Limb (tissue), 2 donors: Measurements from ENCODE around the gene CCNF.

Source experiments
- DNase-seq, 2 donors: peaks; one replicate each; pipeline ENCODE4 v3.0.0-alpha.2; 2016; ENCODE audit errors: extremely low spot score in 2 of 2

Gene CCNF

GRCh38 chr16:2456551-2457153, 27.4 kb downstream of the CCNF start:
- no peak for DNase-seq

GRCh38 chr16:2457267-2457666, 28.0 kb downstream of the CCNF start:
- no peak for DNase-seq

- no peak for DNase-seq
Observed at GRCh38 chr16:2457946-2458345, 28.7 kb downstream of the CCNF start.

- DNase-seq = peak in 1 of 2 donors; percentile 49
Observed at GRCh38 chr16:2458887-2459646, 29.8 kb downstream of the CCNF start.

GRCh38 chr16:2459647-2460390, 30.6 kb downstream of the CCNF start, which contains the start of gene TEDC2:
Gene TEDC2, plus strand, starts transcription at chr16:2460109. Its CDS starts 36 bp downstream, at chr16:2460145.
- peak; percentile 96 for DNase-seq

- no peak for DNase-seq
Observed at GRCh38 chr16:2460391-2460713, 31.1 kb downstream of the CCNF start.

- no peak for DNase-seq
Observed at GRCh38 chr16:2460916-2461315, 31.7 kb downstream of the CCNF start.

- no peak for DNase-seq
Observed at GRCh38 chr16:2462031-2462866, 33.0 kb downstream of the CCNF start.

- no peak for DNase-seq
Observed at GRCh38 chr16:2464333-2464732, 35.1 kb downstream of the CCNF start.

- DNase-seq = no peak
Observed at GRCh38 chr16:2465653-2466415, 36.6 kb downstream of the CCNF start.

GRCh38 chr16:2466667-2467527, 37.6 kb downstream of the CCNF start:
- no peak for DNase-seq

- peak; percentile 72 to 88 for DNase-seq
Observed at GRCh38 chr16:2467528-2468232, 38.4 kb downstream of the CCNF start.

- peak in 1 of 2 donors; percentile 63 for DNase-seq
Observed at GRCh38 chr16:2468233-2468724, 39.0 kb downstream of the CCNF start.

GRCh38 chr16:2468725-2469398, 39.6 kb downstream of the CCNF start:
- peak in 1 of 2 donors; percentile 67 for DNase-seq

- DNase-seq = no peak
Observed at GRCh38 chr16:2469399-2470233, 40.4 kb downstream of the CCNF start.

- no peak for DNase-seq
Observed at GRCh38 chr16:2470234-2470601, 41.0 kb downstream of the CCNF start.

- no peak for DNase-seq
Observed at GRCh38 chr16:2470603-2471015, 41.4 kb downstream of the CCNF start.
